ENCODE results near the gene SUGP2.
A peak's percentile ranks its signal among the peaks of the same experiment; 100 is the strongest.

- TF ChIP-seq CTCF (IDR thresholded peaks at IDR 0.05), result no peak
- peak in 1 of 2 donors; percentile 6 for TF ChIP-seq POLR2A (IDR thresholded peaks at IDR 0.05)
- no peak for TF ChIP-seq EP300 (IDR thresholded peaks at IDR 0.05)
Observed at GRCh38 chr19:19033426-19034203, at the start of gene SUGP2, which contains the start of gene ARMC6.
